GM18868 (cell line): ENCODE measurements around the gene TSC22D4.
A peak's percentile ranks its signal among the peaks of the same experiment; 100 is the strongest.
"Not testable (repeated sequence)": the region's sequence is repeated elsewhere in the genome, so short reads cannot be mapped to it uniquely, and the experiment has no call there.

ENCODE experiments used
- ATAC-seq: cut with Tn5 transposase; IDR thresholded peaks from one replicate; pipeline ENCODE4 v1.9.1; 2021; ENCODE audit warnings: mild to moderate bottlenecking, moderate library complexity; ENCODE audit not compliant: unreplicated experiment

Gene TSC22D4

DNA sequence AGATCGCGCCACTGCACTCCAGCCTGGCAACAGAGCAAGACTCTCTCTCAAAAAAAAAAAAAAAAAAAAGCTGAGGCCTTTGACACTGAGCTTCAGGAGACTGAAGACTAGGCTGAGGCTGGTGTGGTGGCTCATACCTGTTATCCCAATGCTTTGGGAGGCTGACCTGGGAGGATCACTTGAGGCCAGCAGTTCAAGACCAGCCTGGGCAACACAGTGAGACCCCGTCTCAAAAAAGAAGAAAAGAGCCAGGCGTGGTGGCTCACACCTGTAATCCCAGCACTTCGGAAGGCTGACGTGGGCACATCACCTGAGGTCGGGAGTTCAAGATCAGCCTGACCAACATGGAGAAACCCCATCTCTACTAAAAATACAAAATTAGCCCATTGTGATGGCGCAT, 31.7 kb downstream of the TSC22D4 start:
- ATAC-seq = not testable (repeated sequence)

DNA sequence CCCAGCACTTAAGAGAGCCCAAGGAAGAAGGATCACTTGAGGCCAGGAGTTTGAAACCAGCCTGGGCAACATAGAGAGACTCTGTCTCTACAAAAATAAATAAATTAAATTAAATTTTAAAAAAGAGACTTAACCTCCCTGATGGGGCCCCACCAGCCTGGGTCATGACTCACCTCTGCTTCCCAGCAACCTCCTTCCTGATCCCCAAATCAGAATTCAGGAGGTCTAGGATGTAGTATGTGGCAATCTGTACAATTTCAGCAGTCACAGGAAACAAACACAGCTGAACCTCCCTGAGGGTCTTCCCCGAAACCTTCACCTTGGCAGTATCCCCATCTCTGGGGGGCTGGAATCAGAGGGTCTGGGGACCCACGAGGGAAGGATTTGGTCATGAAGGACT, 33.0 kb downstream of the TSC22D4 start:
- no peak for ATAC-seq

DNA sequence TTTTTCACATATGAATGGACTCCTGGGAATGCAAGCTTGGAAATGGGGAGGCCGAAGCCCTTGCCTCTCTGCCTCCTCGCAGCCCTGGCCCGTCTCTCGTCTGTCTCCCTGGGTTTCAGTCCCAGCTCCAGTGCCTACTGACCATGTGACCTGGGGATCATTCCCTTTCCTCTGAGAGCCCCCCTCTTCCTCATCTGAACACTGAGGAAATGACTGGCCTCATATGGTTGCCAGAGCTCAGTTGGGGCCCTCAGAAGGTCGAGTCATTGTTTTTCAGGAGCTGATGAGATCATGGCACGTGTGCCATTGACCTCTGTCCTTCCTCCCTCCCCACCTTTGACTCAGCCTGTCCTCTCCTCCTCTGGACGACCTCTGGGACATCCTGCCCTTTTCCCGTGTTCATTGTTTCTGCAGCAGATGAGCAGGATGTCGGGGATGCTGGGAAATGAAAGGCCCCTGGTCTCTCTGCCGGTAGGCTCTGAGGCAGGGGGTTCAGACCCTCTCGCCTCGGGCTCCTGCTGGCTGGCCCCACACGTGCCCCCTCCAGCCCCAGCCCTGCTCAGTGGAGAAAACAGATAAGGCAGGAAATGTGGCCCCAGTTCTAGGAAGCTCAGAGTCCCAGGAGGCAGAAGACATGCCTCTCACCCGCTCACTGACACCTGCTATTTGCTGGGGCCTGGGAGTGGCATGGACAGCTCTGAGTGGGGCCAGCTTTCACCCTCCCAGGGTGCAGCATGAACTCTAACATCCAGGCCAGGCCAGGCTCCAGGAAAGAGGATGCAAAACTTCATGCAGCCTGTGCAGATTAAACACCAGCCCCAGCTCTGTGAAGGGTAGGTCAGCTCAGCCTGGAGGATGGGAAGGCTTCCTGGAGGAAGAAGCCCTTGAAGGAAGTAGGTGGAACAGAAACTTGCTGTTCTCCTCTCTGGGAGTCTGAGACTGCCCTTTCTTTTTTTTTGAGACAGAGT, 34.4 kb downstream of the TSC22D4 start:
- no peak for ATAC-seq

DNA sequence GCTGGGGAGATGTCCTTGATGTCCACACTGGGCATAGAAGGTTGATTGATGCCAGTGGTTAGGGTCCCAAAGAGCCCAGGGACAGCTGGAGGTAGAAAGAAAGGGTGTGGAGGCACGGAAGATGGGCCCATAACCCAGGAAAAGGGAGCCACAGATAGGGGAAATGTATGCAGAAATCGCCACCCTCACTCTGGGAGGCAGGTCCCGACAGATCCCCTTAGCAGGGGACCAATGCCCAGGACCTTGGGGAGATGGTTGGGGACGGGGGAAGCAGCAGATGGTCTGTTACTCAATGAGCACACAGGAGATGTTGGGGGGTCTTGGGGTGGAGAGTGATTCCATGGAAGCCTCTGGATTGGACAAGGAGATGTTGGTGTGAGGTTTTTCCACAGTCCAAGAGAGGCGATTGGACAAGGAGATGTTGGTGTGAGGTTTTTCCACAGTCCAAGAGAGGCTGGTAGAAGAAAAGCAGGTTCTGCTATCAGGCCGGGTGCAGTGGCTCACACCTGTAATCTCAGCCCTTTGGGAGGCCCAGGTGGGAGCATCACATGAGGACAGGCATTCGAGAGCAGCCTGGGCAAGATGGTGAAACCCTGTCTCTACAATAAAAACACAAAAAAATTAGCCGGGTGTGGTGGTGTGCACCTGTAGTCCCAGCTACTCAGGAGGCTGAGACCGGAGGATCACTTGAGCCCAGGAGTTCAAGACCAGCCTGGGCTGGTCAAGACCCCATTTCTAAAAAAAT, 35.7 kb downstream of the TSC22D4 start:
- ATAC-seq = no peak

DNA sequence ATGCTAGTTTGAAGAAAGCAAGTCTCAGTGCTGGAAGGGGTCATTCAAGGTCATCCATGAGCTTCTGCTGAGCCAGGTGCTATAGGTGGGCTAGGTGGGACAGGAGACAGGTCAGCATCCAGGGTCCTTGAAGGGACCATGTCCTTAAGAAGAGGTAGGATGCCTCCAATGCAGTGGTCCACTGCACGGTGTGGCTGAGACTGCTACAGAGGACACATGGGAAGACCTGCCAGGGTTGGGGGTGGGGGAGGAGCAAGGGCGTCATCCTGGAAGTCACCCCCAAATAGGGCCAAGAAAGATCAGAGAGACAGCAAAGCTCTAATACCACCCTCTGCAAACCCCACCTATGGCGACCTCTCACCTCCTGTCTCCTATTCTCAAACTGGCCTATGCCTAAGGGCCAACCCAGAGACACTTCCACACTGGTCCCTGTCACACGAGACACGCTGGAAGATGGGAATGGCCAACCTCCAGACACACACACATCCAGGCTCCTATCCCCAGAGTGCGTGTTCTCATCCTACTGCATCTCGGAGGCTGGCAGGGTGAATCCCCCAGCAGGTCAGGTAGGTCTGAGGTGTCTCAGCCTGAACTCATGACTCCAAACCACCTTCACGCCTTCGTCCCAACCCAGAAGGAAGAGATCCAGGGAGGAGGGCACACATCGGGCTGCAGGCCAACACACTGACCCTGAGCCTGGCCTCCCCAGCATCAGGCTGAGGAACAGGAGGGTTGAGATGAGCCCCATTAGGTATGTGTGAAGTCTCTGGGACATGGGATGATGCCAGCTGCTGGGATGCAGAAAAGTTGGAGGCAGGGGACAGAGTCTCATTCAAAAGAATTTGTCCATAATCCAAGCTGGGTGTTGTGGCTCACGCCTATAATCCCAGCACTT, 37.1 kb downstream of the TSC22D4 start:
- ATAC-seq = no peak

DNA sequence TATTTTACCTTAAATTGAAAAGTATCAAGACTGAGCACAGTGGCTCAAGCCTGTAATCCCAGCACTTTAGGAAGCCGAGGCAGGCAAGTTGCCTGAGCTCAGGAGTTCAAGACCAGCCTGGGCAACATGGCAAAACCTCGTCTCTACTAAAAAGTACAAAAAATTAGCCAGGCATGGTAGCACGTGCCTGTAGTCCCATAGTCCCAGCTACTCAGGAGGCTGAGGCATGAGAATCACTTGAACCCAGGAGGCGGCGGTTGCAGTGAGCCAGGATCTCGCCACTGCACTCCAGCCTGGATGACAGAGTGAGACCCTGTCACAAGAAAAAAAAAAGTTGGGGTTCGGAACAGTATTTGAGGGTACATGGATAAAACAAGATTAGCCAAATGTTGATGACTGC, 39.8 kb downstream of the TSC22D4 start:
- not testable (repeated sequence) for ATAC-seq

DNA sequence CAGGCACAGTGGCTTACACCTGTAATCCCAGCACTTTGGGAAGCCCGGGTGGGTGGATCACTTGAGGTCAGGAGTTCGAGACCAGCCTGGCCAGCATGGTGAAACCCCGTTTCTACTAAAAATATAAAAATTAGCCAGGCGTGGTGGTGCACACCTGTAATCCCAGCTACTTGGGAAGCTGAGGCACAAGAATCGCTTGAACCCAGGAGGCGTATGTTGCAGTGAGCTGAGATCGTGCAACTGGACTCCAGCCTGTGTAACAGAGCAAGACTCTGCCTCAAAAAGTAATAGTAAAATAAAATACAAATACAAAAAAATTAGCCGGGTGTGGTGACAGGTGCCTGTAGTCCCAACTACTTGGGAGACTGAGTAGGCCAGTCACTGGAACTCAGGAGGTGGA, 40.3 kb downstream of the TSC22D4 start:
- not testable (repeated sequence) for ATAC-seq

DNA sequence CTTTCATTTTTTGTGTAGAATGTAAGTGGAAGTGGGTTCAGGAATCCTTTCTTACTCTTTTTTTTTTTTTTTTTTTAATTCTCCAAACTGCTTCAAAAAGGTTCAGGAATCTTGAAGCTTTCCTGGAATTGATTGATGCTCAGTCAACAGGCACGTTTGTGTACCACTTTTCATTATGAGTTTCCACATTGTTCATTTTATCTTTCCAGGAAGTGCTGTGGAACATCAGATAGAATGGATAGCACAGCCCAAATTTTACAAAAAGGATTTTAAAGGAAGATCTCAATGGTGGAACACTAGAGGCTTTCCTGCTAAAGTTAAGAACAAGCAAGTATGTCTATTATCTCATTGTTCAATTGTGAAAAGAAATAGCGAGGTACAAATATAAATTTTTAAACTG, 40.8 kb downstream of the TSC22D4 start:
- ATAC-seq = no peak

DNA sequence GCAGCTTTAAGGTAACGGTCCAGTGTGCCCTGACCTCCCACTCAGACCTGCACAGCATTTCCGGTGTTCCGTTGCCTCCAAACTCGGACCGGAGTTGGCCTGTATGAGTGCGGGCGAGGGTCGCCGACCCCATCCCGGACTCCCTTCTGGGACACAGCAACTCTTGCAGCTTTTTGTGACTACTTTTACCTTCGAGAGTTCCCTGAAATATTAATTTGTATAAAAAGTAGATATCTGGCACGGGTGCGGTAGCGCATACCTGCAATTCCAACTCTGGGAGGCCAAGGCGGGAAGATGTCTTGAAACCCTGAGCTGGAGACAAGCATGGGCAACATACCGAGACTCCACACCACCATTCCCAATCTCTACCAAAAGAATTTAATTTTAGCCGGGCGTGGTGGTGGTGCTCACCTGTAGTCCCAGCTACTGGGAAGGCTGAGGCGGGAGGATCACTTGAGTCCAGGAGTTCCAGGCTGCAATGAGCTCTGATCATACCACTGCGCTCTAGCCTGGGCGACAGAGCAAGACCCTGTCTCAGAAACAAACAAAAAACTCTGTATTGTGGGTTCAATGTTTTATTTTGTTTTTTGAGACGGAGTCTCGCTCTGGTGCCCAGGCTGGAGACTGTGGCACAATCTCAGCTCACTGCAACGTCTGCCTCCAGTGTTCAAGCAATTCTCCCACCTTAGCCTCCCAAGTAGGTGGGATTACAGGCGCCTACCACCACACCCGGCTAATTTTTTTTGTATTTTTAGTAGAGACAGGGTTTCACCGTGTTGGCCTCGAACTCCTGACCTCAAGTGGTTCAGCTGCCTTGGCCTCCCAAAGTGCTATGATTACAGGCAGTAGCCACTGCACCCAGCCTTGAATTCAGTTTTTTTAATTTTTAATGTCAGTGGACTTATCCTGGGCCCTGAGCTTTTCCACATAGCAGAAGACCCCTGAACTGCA, 41.6 kb downstream of the TSC22D4 start:
- ATAC-seq = no peak

DNA sequence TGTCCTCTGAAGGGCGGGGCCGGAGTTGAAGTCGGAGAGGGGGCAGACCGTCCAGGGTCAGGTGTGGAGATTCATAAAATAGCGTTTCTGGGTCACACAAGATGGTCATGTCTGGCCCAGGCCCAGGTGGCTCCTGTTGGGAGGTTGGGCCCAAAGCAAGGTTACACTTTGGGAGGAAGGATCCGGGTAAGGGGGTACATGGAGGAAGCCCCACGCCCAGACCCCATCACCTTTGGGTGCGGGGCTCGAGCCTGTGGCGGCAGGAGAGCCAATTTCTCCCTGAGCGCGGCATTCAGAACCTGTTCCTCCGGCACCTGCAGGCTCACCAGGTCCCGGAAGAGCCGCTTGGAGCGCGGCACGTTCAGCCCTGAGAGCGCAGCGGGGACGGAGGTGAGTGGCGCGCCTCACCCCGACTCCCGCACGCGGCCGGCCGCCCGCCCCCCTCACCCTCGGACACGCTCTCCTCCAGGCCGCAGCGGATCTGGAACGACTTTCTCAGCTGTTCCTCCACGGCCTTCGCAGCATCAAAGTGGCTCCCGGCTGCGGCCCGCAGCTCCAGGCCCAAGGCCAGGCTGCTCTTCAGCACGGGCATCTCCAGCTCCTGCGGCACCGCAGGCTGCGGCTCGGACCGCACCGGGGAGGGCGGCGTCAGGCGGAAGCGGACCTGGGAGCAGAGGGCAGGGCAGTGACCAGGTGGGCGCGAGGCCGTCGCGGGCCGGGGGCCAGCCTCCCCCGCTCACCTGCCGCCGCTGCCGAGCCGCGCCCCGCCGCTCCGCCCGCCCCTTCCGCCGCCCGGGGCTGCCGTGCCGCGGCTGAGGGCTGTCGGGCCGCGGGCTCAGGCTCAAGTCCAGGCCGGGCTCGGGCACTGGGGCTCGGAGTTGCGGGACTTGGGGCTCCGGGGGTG, 43.4 kb downstream of the TSC22D4 start:
- ATAC-seq = peak; percentile 18

DNA sequence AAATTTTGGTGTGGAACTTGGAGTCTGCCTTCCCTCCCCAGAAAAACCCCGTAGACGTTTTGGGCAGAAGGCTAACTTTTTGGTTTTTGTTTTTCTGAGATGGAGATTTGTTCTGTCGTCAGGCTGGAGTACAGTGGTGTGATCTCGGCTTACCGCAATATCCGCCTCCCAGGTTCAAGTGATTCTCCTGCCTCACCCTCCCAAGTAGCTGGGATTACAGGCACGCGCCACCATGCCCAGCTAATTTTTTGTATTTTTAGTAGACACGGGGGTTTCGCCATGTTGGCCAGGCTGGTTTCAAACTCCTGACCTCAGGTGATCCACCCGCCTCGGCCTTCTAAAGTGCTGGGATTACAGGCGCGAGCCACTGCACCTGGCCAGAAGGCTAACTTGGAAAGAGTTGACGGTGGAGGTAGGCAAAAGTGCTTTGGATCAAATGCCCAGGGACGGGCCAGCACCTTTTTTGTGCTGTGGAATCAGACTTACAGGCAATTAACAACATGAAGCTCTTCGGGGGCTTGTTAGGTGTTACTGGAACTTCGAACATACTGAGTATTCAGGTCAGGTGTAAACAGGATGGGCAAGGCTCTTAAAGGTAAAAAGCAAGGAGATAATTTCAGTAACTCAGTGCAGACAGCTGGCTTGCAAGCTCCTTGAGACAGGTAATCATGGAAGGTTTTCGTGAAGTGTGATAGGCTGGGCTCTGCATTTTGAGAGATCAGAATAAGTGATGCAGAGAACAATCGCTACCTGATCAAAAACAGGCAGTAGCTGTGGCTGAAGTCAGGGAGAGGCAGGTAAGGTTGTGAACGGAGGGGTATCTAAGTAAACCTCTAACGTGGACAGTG, 44.5 kb downstream of the TSC22D4 start:
- ATAC-seq = no peak

DNA sequence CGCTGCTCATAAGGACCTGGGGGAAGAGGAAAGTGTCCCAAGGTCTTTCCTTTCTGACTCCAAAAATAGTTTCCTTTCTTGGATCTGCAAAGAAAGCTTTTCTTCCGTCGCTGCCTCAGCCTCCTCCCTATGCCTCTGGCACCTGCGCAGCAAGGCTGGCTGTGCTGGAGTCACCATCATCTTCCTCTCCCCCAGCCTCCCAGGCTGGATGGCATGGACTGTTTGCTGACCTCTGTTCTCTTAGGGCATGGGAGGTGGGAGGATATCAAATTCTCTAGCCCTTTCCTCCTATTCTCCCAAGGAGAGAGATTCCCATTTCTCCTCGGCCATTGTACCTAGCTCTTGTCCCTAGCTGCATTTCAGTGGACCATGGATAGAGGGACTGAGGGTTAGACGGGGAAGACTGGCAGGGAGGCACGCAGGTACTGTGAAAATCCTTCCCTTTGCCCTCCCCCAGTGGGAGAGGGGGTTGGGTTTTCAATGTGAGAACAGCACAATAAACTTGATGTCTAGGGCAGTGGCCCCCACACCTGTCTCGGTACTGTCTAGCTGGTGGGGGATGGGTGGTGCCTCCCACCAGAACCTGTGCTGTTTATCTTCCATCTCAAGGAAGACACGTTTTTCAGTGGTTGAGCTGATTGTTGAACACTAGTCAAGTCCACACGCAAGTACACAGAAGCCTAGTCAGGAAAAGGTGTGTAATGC, 45.3 kb downstream of the TSC22D4 start:
- ATAC-seq = no peak

DNA sequence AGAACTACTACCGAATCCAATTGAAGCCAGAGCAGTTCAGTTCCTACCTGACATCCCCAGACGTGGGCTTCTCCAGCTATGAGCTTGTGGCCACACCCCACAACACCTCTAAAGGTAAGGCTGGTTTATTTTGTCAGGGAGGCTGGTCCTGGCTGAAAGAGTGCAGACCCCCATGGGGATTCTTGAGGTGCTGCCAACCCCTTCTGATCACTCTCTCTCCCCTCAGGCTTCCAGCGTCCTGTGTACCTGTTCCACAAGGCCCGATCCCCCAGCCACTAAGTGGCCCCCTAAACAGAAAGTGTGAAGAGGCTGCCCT, 45.8 kb downstream of the TSC22D4 start:
- ATAC-seq = no peak

DNA sequence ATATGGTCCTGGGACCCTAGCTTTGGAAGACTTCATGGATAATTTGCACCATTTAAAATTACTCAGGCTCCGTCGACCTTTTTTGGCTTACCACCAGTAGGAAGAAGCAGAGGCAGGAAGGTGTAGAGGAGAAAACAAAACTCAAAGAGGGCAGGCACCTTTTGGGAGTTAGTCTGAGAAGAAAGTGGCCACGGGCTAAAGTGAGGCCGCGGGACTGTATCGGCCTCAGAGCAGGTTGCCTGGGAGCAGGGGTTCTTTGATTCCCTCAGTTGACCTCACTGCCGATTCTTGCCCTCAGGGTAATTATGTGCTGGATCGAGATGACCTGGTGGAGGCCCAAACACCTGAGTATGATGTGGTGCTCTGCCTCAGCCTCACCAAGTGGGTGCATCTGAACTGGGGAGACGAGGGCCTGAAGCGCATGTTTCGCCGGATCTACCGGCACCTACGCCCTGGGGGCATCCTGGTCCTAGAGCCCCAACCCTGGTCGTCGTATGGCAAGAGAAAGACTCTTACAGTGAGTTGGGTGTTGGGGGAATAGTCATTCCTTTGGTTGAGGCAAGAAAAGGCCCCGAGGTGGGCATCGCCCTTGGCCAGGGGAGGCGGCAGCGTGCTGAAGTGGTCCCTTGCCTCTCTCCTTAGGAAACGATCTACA, 46.3 kb downstream of the TSC22D4 start:
- no peak for ATAC-seq

DNA sequence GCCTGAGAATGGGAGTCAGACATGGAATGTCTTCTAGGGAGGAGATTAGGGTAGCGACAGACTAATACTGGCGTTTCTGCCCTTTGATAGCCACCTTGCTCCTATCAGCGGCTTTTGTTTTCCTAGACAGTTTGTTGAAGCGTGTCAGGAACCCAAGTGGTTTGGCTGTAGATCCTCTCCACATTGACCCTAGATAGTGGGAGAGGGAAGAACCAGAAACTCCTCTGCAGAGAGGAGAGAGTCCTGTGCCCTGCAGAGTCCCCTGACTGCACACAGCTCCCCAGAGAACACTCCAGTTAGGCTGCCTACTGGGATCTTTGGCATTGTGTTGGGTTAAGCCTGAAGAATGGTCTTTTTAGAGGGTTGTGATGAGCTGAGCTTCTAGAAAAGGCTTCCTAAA, 47.0 kb downstream of the TSC22D4 start:
- ATAC-seq = no peak

DNA sequence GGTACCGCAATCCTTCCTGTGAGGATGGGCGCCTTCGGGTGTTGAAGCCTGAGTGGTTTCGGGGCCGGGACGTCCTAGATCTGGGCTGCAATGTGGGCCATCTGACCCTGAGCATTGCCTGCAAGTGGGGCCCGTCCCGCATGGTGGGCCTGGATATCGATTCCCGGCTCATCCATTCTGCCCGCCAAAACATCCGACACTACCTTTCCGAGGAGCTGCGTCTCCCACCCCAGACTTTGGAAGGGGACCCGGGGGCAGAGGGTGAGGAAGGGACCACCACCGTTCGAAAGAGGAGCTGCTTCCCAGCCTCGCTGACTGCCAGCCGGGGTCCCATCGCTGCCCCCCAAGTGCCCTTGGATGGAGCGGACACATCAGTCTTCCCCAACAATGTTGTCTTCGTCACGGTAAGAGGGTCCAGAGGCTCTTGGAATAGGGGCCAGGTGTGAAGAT, 47.7 kb downstream of the TSC22D4 start:
- no peak for ATAC-seq
